GM23338 (cell line): ENCODE measurements around the gene XXYLT1. TPM values are rescaled to one million over a fixed set of nuclear protein-coding genes. Genes with fewer than 3 reads are reported as not detected.
A peak's percentile ranks its signal among the peaks of the same experiment; 100 is the strongest.

Source experiments
- ATAC-seq: fragments of 200-7000 bp; cut with Tn5 transposase; 3 replicates; pipeline ENCODE4 v1.9.1; 2020
- DNase-seq: peaks from one replicate; pipeline ENCODE4 v3.0.0-alpha.2; 2015; ENCODE audit warnings: low spot score
- H2AFZ ChIP-seq: fragments of 200-600 bp; sonication (generic); 2 replicates; pipeline ENCODE4 v1.8.0; 2016; ENCODE audit warnings: antibody characterized with exemption, mild to moderate bottlenecking, moderate library complexity
- H3F3A ChIP-seq: fragments of 200-600 bp; sonication (generic); replicated peaks from 2 replicates; pipeline ENCODE4 v1.8.0; 2017; ENCODE audit warnings: antibody characterized with exemption, mixed run types, low read depth
- H3K27ac ChIP-seq: fragments of 200-600 bp; sonication (generic); 2 replicates; pipeline ENCODE4 v1.6.1; 2016; ENCODE audit warnings: low read depth
- H3K27me3 ChIP-seq: fragments of 200-600 bp; sonication (generic); 2 replicates; pipeline ENCODE4 v1.8.0; 2016; ENCODE audit warnings: mild to moderate bottlenecking, mixed run types, moderate library complexity; ENCODE audit not compliant: insufficient read depth
- H3K36me3 ChIP-seq: fragments of 200-600 bp; sonication (generic); 2 replicates; pipeline ENCODE4 v1.8.0; 2016; ENCODE audit warnings: mild to moderate bottlenecking; ENCODE audit not compliant: insufficient read depth
- H3K4me1 ChIP-seq: fragments of 200-600 bp; sonication (generic); 2 replicates; pipeline ENCODE4 v1.8.0; 2016; ENCODE audit warnings: mild to moderate bottlenecking, moderate library complexity; ENCODE audit not compliant: insufficient read depth
- H3K4me2 ChIP-seq: fragments of 200-600 bp; sonication (generic); 2 replicates; pipeline ENCODE4 v1.7.1; 2017; ENCODE audit warnings: mixed run types
- H3K4me3 ChIP-seq: fragments of 200-600 bp; sonication (generic); 2 replicates; pipeline ENCODE4 v1.6.1; 2016; ENCODE audit warnings: mixed run types
- H3K79me2 ChIP-seq: fragments of 200-600 bp; sonication (generic); replicated peaks from 2 replicates; pipeline ENCODE4 v1.8.0; 2017; ENCODE audit warnings: mild to moderate bottlenecking; ENCODE audit not compliant: insufficient read depth
- H3K9me2 ChIP-seq: fragments of 200-600 bp; sonication (generic); 2 replicates; pipeline ENCODE4 v1.8.0; 2017; ENCODE audit not compliant: insufficient read depth
- H4K20me1 ChIP-seq: fragments of 200-600 bp; sonication (generic); replicated peaks from 2 replicates; pipeline ENCODE4 v1.8.0; 2017; ENCODE audit warnings: mild to moderate bottlenecking; ENCODE audit not compliant: insufficient read depth
- H3K27ac Mint-ChIP-seq: 2 replicates; pipeline ENCODE4 v1.8.0; 2020; ENCODE audit warnings: inconsistent platforms, mild to moderate bottlenecking, moderate library complexity, mixed read lengths
- H3K27me3 Mint-ChIP-seq: 3 replicates; pipeline ENCODE4 v1.8.0; 2022; ENCODE audit warnings: low read depth, mild to moderate bottlenecking, moderate library complexity, mixed read lengths, inconsistent platforms; ENCODE audit not compliant: insufficient read depth, poor library complexity
- H3K36me3 Mint-ChIP-seq: 3 replicates; pipeline ENCODE4 v1.8.0; 2021; ENCODE audit warnings: low read depth, mild to moderate bottlenecking, inconsistent platforms, moderate library complexity, mixed read lengths
- H3K4me1 Mint-ChIP-seq: 3 replicates; pipeline ENCODE4 v1.8.0; 2020; ENCODE audit warnings: mild to moderate bottlenecking, inconsistent platforms, mixed read lengths
- H3K4me3 Mint-ChIP-seq: 3 replicates; pipeline ENCODE4 v1.8.0; 2021; ENCODE audit warnings: moderate library complexity, mild to moderate bottlenecking, inconsistent platforms, mixed read lengths
- H3K9me3 Mint-ChIP-seq: 3 replicates; pipeline ENCODE4 v1.8.0; 2020; ENCODE audit warnings: moderate library complexity, mild to moderate bottlenecking, inconsistent platforms, mixed read lengths
- CREB1 ChIP-seq: fragments of 250-450 bp; sonication (Bioruptor Pico); IDR thresholded peaks from 2 replicates; pipeline ENCODE4 v1.5.0; 2020; ENCODE audit warnings: low read depth, mild to moderate bottlenecking, moderate library complexity
- CTCF ChIP-seq, 2 experiments: fragments of 200-600 bp in 1 of 2; sonication (generic) in 1 of 2; conservative IDR thresholded peaks; 2 replicates each; pipeline versions ENCODE4 v1.5.1 to v1.6.1; 2016 to 2017; ENCODE audit warnings: antibody characterized with exemption in 2 of 2, low read depth in 2 of 2, mild to moderate bottlenecking in 2 of 2, moderate library complexity in 1 of 2
- NANOG ChIP-seq: IDR thresholded peaks from 2 replicates; pipeline ENCODE4 v1.6.1; 2016; ENCODE audit warnings: antibody characterized with exemption, borderline replicate concordance
- REST ChIP-seq: IDR thresholded peaks from one replicate; pipeline ENCODE4 v1.6.1; 2018; ENCODE audit warnings: antibody characterized with exemption; ENCODE audit not compliant: unreplicated experiment
- STAT1 ChIP-seq: IDR thresholded peaks from one replicate; pipeline ENCODE4 v1.6.1; 2016; ENCODE audit warnings: antibody characterized with exemption; ENCODE audit not compliant: unreplicated experiment
- ZNF114 ChIP-seq: fragments of 250-450 bp; sonication (Bioruptor Pico); IDR thresholded peaks from 2 replicates; pipeline ENCODE4 v1.5.0; 2020; ENCODE audit warnings: mild to moderate bottlenecking, moderate library complexity
- polyA plus RNA-seq: library from polyadenylated mRNA; unstranded; fragments of >200 nt; fragmentation: Nextera tagmentation; extraction: Ambion mirVana; gene quantifications from 2 replicates; pipeline ENCODE4 v1.2.1, GENCODE V29; 2016
- total RNA-seq: library from RNA; depleted of rRNA; stranded (reverse); fragments of >200 nt; shearing (Covaris generic); gene quantifications from 2 replicates; pipeline ENCODE4 v1.2.3, GENCODE V29; 2014

XXYLT1 gene
- total and polyA plus RNA-seq, 2 experiments from 2014 or later = 13.5 to 34.8 TPM

- no peaks in the 10 kb centered on the region for H3K79me2 ChIP-seq
- DNase-seq (no peak), ATAC-seq (peak; percentile 60)
- H2AFZ ChIP-seq = no peak overlapping the region
- H3K9me2 ChIP-seq = no peaks in the 10 kb centered on the region
- H3K27ac ChIP-seq = no peak overlapping the region
- H3K36me3 Mint-ChIP-seq = peaks cover 2% of the 10 kb centered on the region
- no peaks in the 10 kb centered on the region for H3K4me1 ChIP-seq
- peaks cover 14% of the 10 kb centered on the region for H3K4me1 Mint-ChIP-seq
- no peaks in the 10 kb centered on the region for H3K27me3 ChIP-seq
- TF ChIP-seq CTCF (conservative IDR thresholded peaks at IDR 0.05; ENCODE audit: low read depth in 2 of 2) (peak in 1 of 2 experiments; percentile 14; a peak in 1 of 4 replicates), ZNF114 (CRISPR knock-in tag) (no peak)
- peaks cover 16% of the 10 kb centered on the region for H3K27me3 Mint-ChIP-seq
- no peak overlapping the region for H3K4me3 Mint-ChIP-seq
- H4K20me1 ChIP-seq = no peaks in the 10 kb centered on the region
- H3F3A ChIP-seq = no peaks in the 10 kb centered on the region
- H3K27ac Mint-ChIP-seq = no peak overlapping the region
- H3K36me3 ChIP-seq = no peaks in the 10 kb centered on the region
- peaks cover 5% of the 10 kb centered on the region for H3K9me3 Mint-ChIP-seq
- H3K4me2 ChIP-seq = no peak overlapping the region
- H3K4me3 ChIP-seq = no peak overlapping the region
Measured at GRCh38 chr3:195060531-195061291, 210.2 kb downstream of the XXYLT1 start.

- H3K27ac ChIP-seq = no peak overlapping the region
- no peaks in the 10 kb centered on the region for H3K4me1 ChIP-seq
- H3K4me1 Mint-ChIP-seq = peaks cover 18% of the 10 kb centered on the region
- TF ChIP-seq STAT1 = no peak
- no peak for ATAC-seq
- no peak overlapping the region for H3K4me3 Mint-ChIP-seq
- no peaks in the 10 kb centered on the region for H4K20me1 ChIP-seq
- no peaks in the 10 kb centered on the region for H3K36me3 ChIP-seq
- no peak overlapping the region for H3K4me3 ChIP-seq
- no peaks in the 10 kb centered on the region; the same call in 1 of the 3 replicates for H3K36me3 Mint-ChIP-seq
- H3K27me3 ChIP-seq = no peaks in the 10 kb centered on the region
- H2AFZ ChIP-seq = no peak overlapping the region
- H3K27ac Mint-ChIP-seq = no peak overlapping the region
- H3K27me3 Mint-ChIP-seq = peaks cover 14% of the 10 kb centered on the region
- H3K9me3 Mint-ChIP-seq = peaks cover 3% of the 10 kb centered on the region; the same call in 2 of the 3 replicates
- no peak overlapping the region for H3K4me2 ChIP-seq
- no peak for DNase-seq
- H3K79me2 ChIP-seq = no peaks in the 10 kb centered on the region
- no peaks in the 10 kb centered on the region for H3K9me2 ChIP-seq
- H3F3A ChIP-seq = no peaks in the 10 kb centered on the region
Measured at GRCh38 chr3:195060217-195060481, 210.8 kb downstream of the XXYLT1 start.

GRCh38 chr3:195059471-195060216, 211.3 kb downstream of the XXYLT1 start:
- H3K4me3 ChIP-seq = no peak overlapping the region
- no peaks in the 10 kb centered on the region for H3K79me2 ChIP-seq
- Mint-ChIP-seq H3K4me3 (no peak overlapping the region), H3K36me3 (no peaks in the 10 kb centered on the region; the same call in 2 of the 3 replicates), H3K9me3 (no peaks in the 10 kb centered on the region; the same call in 2 of the 3 replicates), H3K27ac (no peak overlapping the region), H3K4me1 (peaks cover 23% of the 10 kb centered on the region), H3K27me3 (peaks cover 14% of the 10 kb centered on the region)
- no peaks in the 10 kb centered on the region for H3K36me3 ChIP-seq
- peak overlapping the region; percentile 18; the same call in 1 of the 2 replicates for H2AFZ ChIP-seq
- no peaks in the 10 kb centered on the region for H4K20me1 ChIP-seq
- no peaks in the 10 kb centered on the region for H3K27me3 ChIP-seq
- ATAC-seq (no peak), DNase-seq (no peak)
- no peak overlapping the region for H3K4me2 ChIP-seq
- no peaks in the 10 kb centered on the region for H3K9me2 ChIP-seq
- H3K27ac ChIP-seq = no peak overlapping the region
- H3K4me1 ChIP-seq = no peaks in the 10 kb centered on the region
- no peaks in the 10 kb centered on the region for H3F3A ChIP-seq
- no peak for TF ChIP-seq STAT1
- no peak for TF ChIP-seq CTCF (conservative IDR thresholded peaks at IDR 0.05; ENCODE audit: low read depth in 2 of 2)
- TF ChIP-seq NANOG = no peak
- TF ChIP-seq CREB1 = no peak
- no peak for TF ChIP-seq REST
- TF ChIP-seq ZNF114 (CRISPR knock-in tag) = no peak
